HepG2 (cell line): Measurements from ENCODE around the gene WDR35. TPM values are rescaled to one million over a fixed set of nuclear protein-coding genes. Genes with fewer than 3 reads are reported as not detected.
A peak's percentile ranks its signal among the peaks of the same experiment; 100 is the strongest.

ENCODE experiments used
- ATAC-seq: fragments of 200-7000 bp; cut with Tn5 transposase; 3 replicates; pipeline ENCODE4 v1.9.1; 2020; ENCODE audit warnings: mild to moderate bottlenecking, moderate library complexity
- BruUV-seq: library from RNA; stranded (reverse); fragments of 400-500 nt; replicated peaks from 2 replicates; lab custom pipeline; 2021; lab: Mats Ljungman, UMichigan
- CTCF ChIA-PET: fragments of 300-600 bp; formaldehyde crosslinking; extraction: SDS; loops from one replicate; lab custom pipeline; 2021; ENCODE audit warnings: low total read pairs, inconsistent platforms, low intra/inter-chr PET ratio; lab: Yijun Ruan, JAX
- POLR2A ChIA-PET: fragments of 350-600 bp; sonication (Branson Sonifier 250); formaldehyde crosslinking; loops from one replicate; lab custom pipeline; 2020; ENCODE audit warnings: antibody characterized with exemption, inconsistent platforms; lab: Yijun Ruan, JAX
- DNase-seq: peaks from one replicate; pipeline ENCODE4 v3.0.0-alpha.2; 2015; ENCODE audit warnings: low spot score
- FAIRE-seq: peaks from 3 replicates; lab custom pipeline; 2011; peaks lifted over from hg19 to GRCh38; lab: Jason Lieb, UNC
- H2AFZ ChIP-seq: one replicate; pipeline ENCODE4 v1.6.1; 2011; ENCODE audit warnings: low read length, inconsistent platforms
- H3K27ac ChIP-seq: fragments of 300-600 bp; 3 replicates; pipeline ENCODE4 v1.8.0; 2011; ENCODE audit warnings: mixed run types, mild to moderate bottlenecking, mixed read lengths, low read length, inconsistent platforms; ENCODE audit not compliant: insufficient read depth; ENCODE audit errors: extremely low read length
- H3K27me3 ChIP-seq, 2 experiments: fragments of 200-600 bp in 1 of 2; 2 replicates in 1 of 2; 3 replicates in 1 of 2; pipeline versions ENCODE4 v1.6.0 to v1.8.0; 2011; ENCODE audit warnings: low read length in 2 of 2, mild to moderate bottlenecking in 2 of 2, moderate library complexity in 2 of 2, inconsistent platforms in 1 of 2; ENCODE audit not compliant: insufficient read depth in 2 of 2, control insufficient read depth in 1 of 2
- H3K36me3 ChIP-seq, 2 experiments: fragments of 200-600 bp in 1 of 2; replicated peaks in 1 of 2; 2 replicates in 1 of 2; 3 replicates in 1 of 2; pipeline versions ENCODE4 v1.5.1 to v1.8.0; 2011; ENCODE audit warnings: low read length in 2 of 2, inconsistent platforms in 1 of 2; ENCODE audit not compliant: insufficient read depth in 2 of 2, control insufficient read depth in 1 of 2
- H3K4me1 ChIP-seq: 2 replicates; pipeline ENCODE4 v1.5.1; 2012; ENCODE audit warnings: low read length, inconsistent platforms; ENCODE audit not compliant: insufficient read depth
- H3K4me2 ChIP-seq: 2 replicates; pipeline ENCODE4 v1.6.0; 2011; ENCODE audit warnings: low read depth, low read length, inconsistent platforms
- H3K4me3 ChIP-seq, 3 experiments: fragments of 200-600 bp in 1 of 3; sonication (generic), shearing (Covaris generic) in 1 of 3; replicated peaks in 1 of 3; 2 replicates each; pipeline ENCODE4 v1.5.1; 2011 to 2016; ENCODE audit warnings: low read length in 3 of 3, inconsistent platforms in 2 of 3, low read depth in 2 of 3, mild to moderate bottlenecking in 2 of 3, control low read depth in 1 of 3, mixed read lengths in 1 of 3; ENCODE audit not compliant: insufficient read depth in 1 of 3
- H3K79me2 ChIP-seq: one replicate; pipeline ENCODE4 v1.6.1; 2011; ENCODE audit warnings: low read length, inconsistent platforms; ENCODE audit not compliant: insufficient read depth
- H3K9ac ChIP-seq: 2 replicates; pipeline ENCODE4 v1.6.0; 2011; ENCODE audit warnings: mild to moderate bottlenecking, low read depth, low read length, inconsistent platforms; ENCODE audit not compliant: insufficient read depth
- H3K9me3 ChIP-seq: 2 replicates; pipeline ENCODE4 v1.5.1; 2012; ENCODE audit warnings: mild to moderate bottlenecking, low read length
- H4K20me1 ChIP-seq: 2 replicates; pipeline ENCODE4 v1.6.0; 2011; ENCODE audit warnings: inconsistent platforms, mild to moderate bottlenecking, low read length, moderate library complexity; ENCODE audit not compliant: insufficient read depth
- ASH2L ChIP-seq: fragments of 300-600, 200-600 bp; sonication (generic); IDR thresholded peaks from 2 replicates; pipeline ENCODE4 v1.7.0; 2017; ENCODE audit warnings: low read depth, mild to moderate bottlenecking, moderate library complexity, mixed read lengths, low read length; ENCODE audit not compliant: insufficient read length
- FOXK1 ChIP-seq: sonication (generic); formaldehyde crosslinking; IDR thresholded peaks from 2 replicates; pipeline ENCODE4 v1.4.0; 2020; ENCODE audit warnings: low read depth, missing genetic modification reagents, borderline replicate concordance
- HMGXB3 ChIP-seq: sonication (generic); formaldehyde crosslinking; IDR thresholded peaks from 2 replicates; pipeline ENCODE4 v1.4.0; 2020; ENCODE audit warnings: missing genetic modification reagents, borderline replicate concordance
- HOXA5 ChIP-seq: sonication (generic); formaldehyde crosslinking; IDR thresholded peaks from 2 replicates; pipeline ENCODE4 v1.4.0; 2020; ENCODE audit warnings: missing genetic modification reagents
- IKZF5 ChIP-seq: IDR thresholded peaks from 2 replicates; pipeline ENCODE4 v1.6.1; 2018; ENCODE audit warnings: missing genetic modification reagents, mild to moderate bottlenecking, missing compliant biosample characterization
- MIER3 ChIP-seq: IDR thresholded peaks from 2 replicates; pipeline ENCODE4 v1.6.1; 2016; ENCODE audit warnings: missing compliant biosample characterization, borderline replicate concordance
- MXD4 ChIP-seq: IDR thresholded peaks from 2 replicates; pipeline ENCODE4 v1.6.1; 2016; ENCODE audit warnings: mild to moderate bottlenecking, missing biosample characterization, missing genetic modification reagents
- PHF5A ChIP-seq: IDR thresholded peaks from one replicate; pipeline ENCODE4 v1.6.1; 2018; ENCODE audit warnings: low read depth, missing genetic modification reagents; ENCODE audit not compliant: unreplicated experiment
- SMC3 ChIP-seq: IDR thresholded peaks from 2 replicates; pipeline ENCODE4 v1.6.1; 2011; ENCODE audit warnings: low read length, improper control_type of control experiment
- SNRNP70 ChIP-seq: fragments of 200-400 bp; formaldehyde crosslinking; IDR thresholded peaks from 2 replicates; pipeline ENCODE4 v1.6.1; 2017; ENCODE audit warnings: mild to moderate bottlenecking, low read depth, low read length, moderate library complexity
- TCF7 ChIP-seq: sonication (generic); IDR thresholded peaks from 2 replicates; pipeline ENCODE4 v1.6.1; 2016; ENCODE audit warnings: antibody characterized with exemption, low read depth
- TCF7L2 ChIP-seq: IDR thresholded peaks from 2 replicates; pipeline ENCODE4 v1.6.1; 2011; ENCODE audit warnings: mild to moderate bottlenecking, low read depth, low read length, moderate library complexity
- TOE1 ChIP-seq: sonication (generic); formaldehyde crosslinking; IDR thresholded peaks from 2 replicates; pipeline ENCODE4 v1.4.0; 2020; ENCODE audit warnings: mild to moderate bottlenecking, missing genetic modification reagents
- ZNF30 ChIP-seq: sonication (generic); formaldehyde crosslinking; IDR thresholded peaks from 2 replicates; pipeline ENCODE4 v1.5.0; 2020; ENCODE audit warnings: mild to moderate bottlenecking, missing genetic modification reagents
- ZNF570 ChIP-seq: sonication (generic); formaldehyde crosslinking; IDR thresholded peaks from 2 replicates; pipeline ENCODE4 v1.4.0; 2020; ENCODE audit warnings: mild to moderate bottlenecking, missing genetic modification reagents, borderline replicate concordance
- WGBS: methylation state at CpG from one replicate; pipeline ENCODE4 v1.1.6; 2017; ENCODE audit warnings: low lambda C conversion rate; 5-methylcytosine and 5-hydroxymethylcytosine counted together
- in situ Hi-C: cut with HindIII; loops from 2 replicates; pipeline ENCODE4 v1.10.0; 2017; ENCODE audit warnings: low pct_unique_long_range_greater_than_20kb; ENCODE audit not compliant: extremely low pct_ligation_motif_present
- intact Hi-C: fragments of 100-400 bp; cut with micrococcal nuclease; formaldehyde crosslinking; loops from one replicate; pipeline ENCODE4 v1.10.0; 2022; ENCODE audit not compliant: unreplicated experiment
- polyA plus RNA-seq, 8 experiments: library from polyadenylated mRNA; depleted of rRNA in 3 of 8; stranded (reverse) in 7 of 8; unstranded in 1 of 8; fragments of >200 nt; fragmentation: Illumina TruSeq in 4 of 8; extraction: Trizol in 4 of 8; gene quantifications; 2 replicates each; pipeline versions ENCODE4 v1.2.1 to v1.2.3, GENCODE V29; 2011 to 2016; ENCODE audit warnings: low read depth in 4 of 8, missing spikeins in 1 of 8, mixed read lengths in 1 of 8; ENCODE audit not compliant: insufficient read depth in 1 of 8
- total RNA-seq, 5 experiments: library from RNA; depleted of rRNA; stranded (reverse); fragments of >200 nt; fragmentation: Illumina TruSeq; extraction: Trizol; gene quantifications; 2 replicates each; pipeline ENCODE4 v1.2.3, GENCODE V29; 2016; ENCODE audit warnings: low read depth in 1 of 5
- TF ChIP-seq, protein P1 (sequence below): sonication (generic); formaldehyde crosslinking; IDR thresholded peaks from 2 replicates; pipeline ENCODE4 v1.4.0; 2020; ENCODE audit warnings: missing genetic modification reagents
- TF ChIP-seq, protein P2 (sequence below): IDR thresholded peaks from 2 replicates; pipeline ENCODE4 v1.6.1; 2016; ENCODE audit warnings: low read depth, borderline replicate concordance

Gene WDR35
- total and polyA plus RNA-seq, 2 of the 13 experiments (the other 11 are each of a cell fraction or from before 2014, with no cell fraction given): 11.1 to 19.6 TPM

GRCh38 chr2:20008703-20009102 is 18.8 kb upstream of the WDR35 start:
- 20% methylated on average over 5 of the region's 5 CpGs for WGBS
- Histone ChIP-seq H3K4me1 (peaks cover 95% of the 10 kb centered on the region), H4K20me1 (no peaks in the 10 kb centered on the region), H3K27me3 (no peaks in the 10 kb centered on the region; a peak in 1 of 5 replicates), H3K4me2 (peak overlapping the region; percentile 95), H3K9me3 (no peaks in the 10 kb centered on the region), H2AFZ (no peak overlapping the region), H3K9ac (0 out of 2 replicates have a peak overlapping the region, but pooled peaks have one; percentile 17), H3K4me3 (peak overlapping the region in 2 of 3 experiments; percentile 4 to 20; a peak in 3 of 6 replicates), H3K79me2 (peaks cover 27% of the 10 kb centered on the region), H3K27ac (peak overlapping the region; percentile 43), H3K36me3 (peaks cover 2 to 5% of the 10 kb centered on the region in 2 experiments; a peak in 4 of 5 replicates)
- no peak for FAIRE-seq
- in situ Hi-C loops (no loop called here), intact Hi-C loops (no loop called here)
- ChIA-PET POLR2A (interaction anchor here (1.2 to 8.9 kb wide), 4 partner anchors 9 to 216 kb away, joined by 3 to 109 read pairs (median 13); partner anchors contain the start of genes LAPTM4A, SDC1 and WDR35), CTCF (no interaction called here)
- no TSS peak for BruUV-seq
- peak; percentile 91 for DNase-seq
- ATAC-seq: peak; percentile 27
- TF ChIP-seq TCF7: peak; percentile 35; the same call in 1 of the 2 replicates
- TF ChIP-seq, protein P1, sequence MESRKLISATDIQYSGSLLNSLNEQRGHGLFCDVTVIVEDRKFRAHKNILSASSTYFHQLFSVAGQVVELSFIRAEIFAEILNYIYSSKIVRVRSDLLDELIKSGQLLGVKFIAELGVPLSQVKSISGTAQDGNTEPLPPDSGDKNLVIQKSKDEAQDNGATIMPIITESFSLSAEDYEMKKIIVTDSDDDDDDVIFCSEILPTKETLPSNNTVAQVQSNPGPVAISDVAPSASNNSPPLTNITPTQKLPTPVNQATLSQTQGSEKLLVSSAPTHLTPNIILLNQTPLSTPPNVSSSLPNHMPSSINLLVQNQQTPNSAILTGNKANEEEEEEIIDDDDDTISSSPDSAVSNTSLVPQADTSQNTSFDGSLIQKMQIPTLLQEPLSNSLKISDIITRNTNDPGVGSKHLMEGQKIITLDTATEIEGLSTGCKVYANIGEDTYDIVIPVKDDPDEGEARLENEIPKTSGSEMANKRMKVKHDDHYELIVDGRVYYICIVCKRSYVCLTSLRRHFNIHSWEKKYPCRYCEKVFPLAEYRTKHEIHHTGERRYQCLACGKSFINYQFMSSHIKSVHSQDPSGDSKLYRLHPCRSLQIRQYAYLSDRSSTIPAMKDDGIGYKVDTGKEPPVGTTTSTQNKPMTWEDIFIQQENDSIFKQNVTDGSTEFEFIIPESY (CRISPR knock-in tag): peak; percentile 85
- no peak for TF ChIP-seq ASH2L
- peak; percentile 38 for TF ChIP-seq PHF5A (CRISPR knock-in tag)
- 0 out of 2 replicates have a peak, but pooled peaks have one; percentile 15 for TF ChIP-seq MXD4 (CRISPR knock-in tag)
- TF ChIP-seq IKZF5 (CRISPR knock-in tag): peak; percentile 79
- TF ChIP-seq, protein P2, sequence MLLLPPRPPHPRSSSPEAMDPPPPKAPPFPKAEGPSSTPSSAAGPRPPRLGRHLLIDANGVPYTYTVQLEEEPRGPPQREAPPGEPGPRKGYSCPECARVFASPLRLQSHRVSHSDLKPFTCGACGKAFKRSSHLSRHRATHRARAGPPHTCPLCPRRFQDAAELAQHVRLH: no peak
- TF ChIP-seq ZNF30 (CRISPR knock-in tag): no peak
- TF ChIP-seq TOE1 (CRISPR knock-in tag): no peak
- 0 out of 2 replicates have a peak, but pooled peaks have one; percentile 1 for TF ChIP-seq SMC3
- TF ChIP-seq SNRNP70: no peak
- no peak for TF ChIP-seq TCF7L2
- TF ChIP-seq ZNF570 (CRISPR knock-in tag): no peak
- TF ChIP-seq HOXA5 (CRISPR knock-in tag): peak; percentile 29; the same call in 1 of the 2 replicates
- no peak for TF ChIP-seq HMGXB3 (CRISPR knock-in tag)
- TF ChIP-seq FOXK1 (CRISPR knock-in tag): peak; percentile 73; the same call in 1 of the 2 replicates
- peak; percentile 74; the same call in 1 of the 2 replicates for TF ChIP-seq MIER3
